ENCODE data around the gene OR5M10. TPM values are rescaled to one million over a fixed set of nuclear protein-coding genes. Genes with fewer than 3 reads are reported as not detected.

The OR5M10 gene
- total and polyA plus RNA-seq, 9 of the 15 experiments (the other 6 are each of a cell fraction or from before 2014, with no cell fraction given): not detected

DNA sequence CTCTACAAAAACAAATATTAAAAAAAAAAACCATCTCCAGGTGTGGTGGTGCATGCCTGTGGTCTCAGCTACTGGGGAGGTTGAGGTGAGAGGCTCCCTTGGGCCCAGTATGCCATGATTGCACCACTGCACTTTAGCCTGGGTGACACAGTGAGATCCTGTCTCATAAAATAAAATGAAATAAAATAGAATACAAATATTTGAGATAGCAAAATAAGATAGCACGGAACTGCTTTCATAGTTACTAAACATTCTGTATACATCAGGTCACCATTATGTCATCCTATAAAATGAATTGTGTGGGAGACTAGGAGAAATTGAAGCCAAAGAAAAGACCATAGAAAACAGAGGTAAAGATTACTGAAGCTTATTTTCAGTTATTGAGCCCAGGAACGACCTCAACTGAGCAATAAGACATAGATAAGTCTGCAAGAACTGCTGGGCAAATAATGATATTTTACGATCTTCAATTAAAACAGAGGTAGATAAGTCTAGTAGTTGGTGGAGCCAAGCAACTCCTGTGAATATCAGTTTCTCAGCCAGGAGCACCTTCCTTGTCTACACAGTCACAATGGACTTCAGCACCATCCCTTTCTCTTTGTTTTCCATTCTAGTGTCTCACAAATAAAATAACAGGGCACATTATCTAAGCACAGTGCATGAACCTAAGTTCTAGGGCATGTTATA is 44.3 kb downstream of the OR5M10 start:
- intact Hi-C loops (cut with micrococcal nuclease): no loop called here
- Histone ChIP-seq H4K20me1 (replicated peaks; ENCODE audit: control insufficient read depth, insufficient read depth, low read length) (no peaks in the 10 kb centered on the region), H3K36me3 (ENCODE audit: control insufficient read depth, insufficient read depth, low read length) (no peaks in the 10 kb centered on the region), H3K27ac (ENCODE audit: extremely low read depth, low read depth, low read length) (no peak overlapping the region), H3K4me2 (ENCODE audit: insufficient read depth, low read length) (no peak overlapping the region), H3K9me3 (replicated peaks; ENCODE audit: control insufficient read depth, insufficient read depth, low read depth, low read length) (no peaks in the 10 kb centered on the region), H3K4me1 (replicated peaks in 1 of 2; ENCODE audit: control insufficient read depth in 2 of 2, insufficient read depth in 2 of 2, low read length in 2 of 2) (no peaks in the 10 kb centered on the region), H3K4me3 (no peak overlapping the region), H3K9ac (ENCODE audit: insufficient read depth in 1 of 2, low read depth in 2 of 2, low read length in 2 of 2) (no peak overlapping the region), H3K79me2 (ENCODE audit: control insufficient read depth, insufficient read depth, low read length) (no peaks in the 10 kb centered on the region), H3K27me3 (ENCODE audit: control insufficient read depth in 2 of 2, insufficient read depth in 2 of 2, low read length in 2 of 2) (no peaks in the 10 kb centered on the region), H3K9me1 (ENCODE audit: control insufficient read depth, insufficient read depth, low read length) (no peaks in the 10 kb centered on the region), H2AFZ (ENCODE audit: low read depth, low read length) (no peak overlapping the region)
- DNase-seq (ENCODE audit: extremely low read depth in 1 of 4, low spot score in 3 of 4): no peak
- TF ChIP-seq CBX8 (IDR thresholded peaks at IDR 0.05; ENCODE audit: borderline replicate concordance, extremely low read depth, low read depth, low read length, poor library complexity, severe bottlenecking): no peak
- TF ChIP-seq EP400 (IDR thresholded peaks at IDR 0.05): no peak
- ATAC-seq: no peak
- CTCF ChIA-PET (ENCODE audit: low intra/inter-chr PET ratio): no interaction called here
- POLR2A ChIA-PET: no interaction called here
- FAIRE-seq: no peak
- WGBS (ENCODE audit: insufficient coverage, low coverage, missing lambda C conversion rate): 0% methylated on average over 3 of the region's 3 CpGs
- in situ Hi-C loops (cut with MboI): no loop called here
- BruUV-seq (replicated peaks): no TSS peak

DNA sequence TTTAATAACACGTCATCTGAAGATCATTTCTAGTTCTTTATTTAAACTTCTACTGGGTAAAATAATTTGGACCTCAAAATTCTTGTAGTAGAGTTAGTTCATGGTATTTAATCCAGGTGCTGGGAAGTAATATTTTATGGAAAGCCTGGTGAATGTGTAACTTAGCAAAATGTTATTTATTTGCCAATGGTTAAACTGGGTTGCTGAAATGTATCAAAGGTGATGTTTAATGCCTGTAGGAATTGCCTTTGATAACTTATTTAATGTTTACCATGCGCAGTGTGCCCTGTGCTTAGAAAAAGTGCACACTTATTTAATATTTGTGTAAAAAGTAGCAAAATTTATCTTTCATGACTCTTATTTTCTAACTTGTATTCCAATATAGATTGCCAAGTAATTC is 45.7 kb downstream of the OR5M10 start:
- DNase-seq (ENCODE audit: extremely low read depth in 1 of 4, low spot score in 3 of 4) (no peak), FAIRE-seq (no peak), ATAC-seq (no peak)
- TF ChIP-seq NCOA1 (IDR thresholded peaks at IDR 0.05; ENCODE audit: low read depth) (no peak), SRSF3 (IDR thresholded peaks at IDR 0.05; ENCODE audit: insufficient read depth, low read length) (no peak), FOXP1 (CRISPR knock-in tag; IDR thresholded peaks at IDR 0.05) (no peak), SMAD2 (IDR thresholded peaks at IDR 0.05; ENCODE audit: low read depth, low read length) (no peak), KDM1A (IDR thresholded peaks at IDR 0.05) (no peak), TAL1 (IDR thresholded peaks at IDR 0.05) (no peak), ZNF436 (CRISPR knock-in tag; IDR thresholded peaks at IDR 0.05) (no peak), MAFG (tag; conservative IDR thresholded peaks at IDR 0.05) (no peak), ZNF133 (CRISPR knock-in tag; IDR thresholded peaks at IDR 0.05) (no peak)
- no peak overlapping the region for H3K4me3 ChIP-seq
- POLR2A ChIA-PET: no interaction called here
- intact Hi-C loops (cut with micrococcal nuclease) (no loop called here), in situ Hi-C loops (cut with MboI) (no loop called here)
- H3K27ac ChIP-seq (ENCODE audit: extremely low read depth, low read depth, low read length): no peak overlapping the region
- H3K9ac ChIP-seq (ENCODE audit: insufficient read depth in 1 of 2, low read depth in 2 of 2, low read length in 2 of 2): no peak overlapping the region
- no peaks in the 10 kb centered on the region for H3K36me3 ChIP-seq (ENCODE audit: control insufficient read depth, insufficient read depth, low read length)
- no peaks in the 10 kb centered on the region for H3K9me1 ChIP-seq (ENCODE audit: control insufficient read depth, insufficient read depth, low read length)
- no peak overlapping the region for H3K4me2 ChIP-seq (ENCODE audit: insufficient read depth, low read length)
- H3K27me3 ChIP-seq (ENCODE audit: control insufficient read depth in 2 of 2, insufficient read depth in 2 of 2, low read length in 2 of 2): no peaks in the 10 kb centered on the region
- H3K79me2 ChIP-seq (ENCODE audit: control insufficient read depth, insufficient read depth, low read length): no peaks in the 10 kb centered on the region
- no peaks in the 10 kb centered on the region for H3K9me3 ChIP-seq (replicated peaks; ENCODE audit: control insufficient read depth, insufficient read depth, low read depth, low read length)
- BruUV-seq (replicated peaks): no TSS peak
- 6% methylated on average over 2 of the region's 2 CpGs for WGBS (ENCODE audit: insufficient coverage, low coverage, missing lambda C conversion rate)
- CTCF ChIA-PET (ENCODE audit: low intra/inter-chr PET ratio): no interaction called here
- H3K4me1 ChIP-seq (replicated peaks in 1 of 2; ENCODE audit: control insufficient read depth in 2 of 2, insufficient read depth in 2 of 2, low read length in 2 of 2): no peaks in the 10 kb centered on the region
- H4K20me1 ChIP-seq (replicated peaks; ENCODE audit: control insufficient read depth, insufficient read depth, low read length): no peaks in the 10 kb centered on the region
- no peak overlapping the region for H2AFZ ChIP-seq (ENCODE audit: low read depth, low read length)
